ENCODE results near the gene LPCAT4. TPM values are rescaled to one million over a fixed set of nuclear protein-coding genes. Genes with fewer than 3 reads are reported as not detected.

Gene LPCAT4
- polyA plus RNA-seq, 1 of the 3 experiments (the other 2 are of a cell fraction) = 88.4 TPM

DNA sequence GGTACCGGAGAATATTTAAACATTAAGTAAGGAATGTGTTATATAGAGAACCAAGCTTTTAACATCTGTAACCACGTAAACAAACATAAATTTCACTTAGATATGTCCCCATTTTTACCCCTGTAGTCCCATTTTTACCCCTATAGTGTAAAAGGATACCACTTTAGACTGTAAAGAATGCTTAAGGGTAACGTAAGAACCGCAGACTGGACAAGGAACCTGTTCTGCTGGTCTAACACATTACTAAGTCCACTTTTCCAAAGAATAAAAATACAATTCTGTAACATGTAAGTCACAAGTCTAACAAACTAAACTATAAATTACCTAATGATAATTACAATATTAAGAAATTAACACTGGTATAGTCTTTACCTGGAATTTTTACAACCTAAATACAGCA is 32.3 kb downstream of the LPCAT4 start:
- ChIA-PET CTCF (no interaction called here), POLR2A (no interaction called here)
- no peaks in the 10 kb centered on the region for H4K20me1 ChIP-seq (ENCODE audit: insufficient read depth)
- H3F3A ChIP-seq (replicated peaks; ENCODE audit: insufficient read depth) = peaks cover 16% of the 10 kb centered on the region
- H3K9me2 ChIP-seq = no peaks in the 10 kb centered on the region
- no peak for DNase-seq
- H3K4me2 ChIP-seq = peak overlapping the region; percentile 93
- H3K79me2 ChIP-seq (ENCODE audit: insufficient read depth) = peaks cover 38% of the 10 kb centered on the region
- H3K9me3 ChIP-seq = no peaks in the 10 kb centered on the region
- H3K36me3 ChIP-seq (replicated peaks in 1 of 2; ENCODE audit: control insufficient read depth in 1 of 2, insufficient read depth in 2 of 2, low read length in 1 of 2) = peaks cover 10 to 15% of the 10 kb centered on the region in 2 experiments
- 0 out of 4 replicates have a peak overlapping the region, but pooled peaks of 1 of the 2 experiments have one; percentile 34 for H3K27ac ChIP-seq (ENCODE audit: low read depth in 2 of 2, low read length in 1 of 2)
- 93% methylated on average over 4 of the region's 4 CpGs for WGBS (ENCODE audit: low lambda C conversion rate)
- no peaks in the 10 kb centered on the region for H3K27me3 ChIP-seq (ENCODE audit: insufficient read depth)
- H3K4me3 ChIP-seq (ENCODE audit: low read depth in 2 of 2, low read length in 1 of 2) = peak overlapping the region in 1 of 2 experiments; percentile 46; a peak in 1 of 4 replicates
- H3K4me1 ChIP-seq (ENCODE audit: control insufficient read depth in 1 of 2, insufficient read depth in 2 of 2, low read depth in 1 of 2, low read length in 1 of 2) = peaks cover 10 to 27% of the 10 kb centered on the region in 2 experiments; a peak in 3 of 4 replicates
- H3K9ac ChIP-seq = no peak overlapping the region; the same call in 1 of the 2 replicates
- no peak overlapping the region; the same call in 1 of the 2 replicates for H2AFZ ChIP-seq (ENCODE audit: low read depth)
- no peak for TF ChIP-seq RCOR1 (IDR thresholded peaks at IDR 0.05; ENCODE audit: low read length)
- TF ChIP-seq TAF1 (IDR thresholded peaks at IDR 0.05; ENCODE audit: borderline replicate concordance, low read depth, low read length) = no peak
- TF ChIP-seq, protein P1, sequence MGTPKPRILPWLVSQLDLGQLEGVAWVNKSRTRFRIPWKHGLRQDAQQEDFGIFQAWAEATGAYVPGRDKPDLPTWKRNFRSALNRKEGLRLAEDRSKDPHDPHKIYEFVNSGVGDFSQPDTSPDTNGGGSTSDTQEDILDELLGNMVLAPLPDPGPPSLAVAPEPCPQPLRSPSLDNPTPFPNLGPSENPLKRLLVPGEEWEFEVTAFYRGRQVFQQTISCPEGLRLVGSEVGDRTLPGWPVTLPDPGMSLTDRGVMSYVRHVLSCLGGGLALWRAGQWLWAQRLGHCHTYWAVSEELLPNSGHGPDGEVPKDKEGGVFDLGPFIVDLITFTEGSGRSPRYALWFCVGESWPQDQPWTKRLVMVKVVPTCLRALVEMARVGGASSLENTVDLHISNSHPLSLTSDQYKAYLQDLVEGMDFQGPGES (IDR thresholded peaks at IDR 0.05; ENCODE audit: low read depth, low read length) = no peak
- TF ChIP-seq, protein P2, sequence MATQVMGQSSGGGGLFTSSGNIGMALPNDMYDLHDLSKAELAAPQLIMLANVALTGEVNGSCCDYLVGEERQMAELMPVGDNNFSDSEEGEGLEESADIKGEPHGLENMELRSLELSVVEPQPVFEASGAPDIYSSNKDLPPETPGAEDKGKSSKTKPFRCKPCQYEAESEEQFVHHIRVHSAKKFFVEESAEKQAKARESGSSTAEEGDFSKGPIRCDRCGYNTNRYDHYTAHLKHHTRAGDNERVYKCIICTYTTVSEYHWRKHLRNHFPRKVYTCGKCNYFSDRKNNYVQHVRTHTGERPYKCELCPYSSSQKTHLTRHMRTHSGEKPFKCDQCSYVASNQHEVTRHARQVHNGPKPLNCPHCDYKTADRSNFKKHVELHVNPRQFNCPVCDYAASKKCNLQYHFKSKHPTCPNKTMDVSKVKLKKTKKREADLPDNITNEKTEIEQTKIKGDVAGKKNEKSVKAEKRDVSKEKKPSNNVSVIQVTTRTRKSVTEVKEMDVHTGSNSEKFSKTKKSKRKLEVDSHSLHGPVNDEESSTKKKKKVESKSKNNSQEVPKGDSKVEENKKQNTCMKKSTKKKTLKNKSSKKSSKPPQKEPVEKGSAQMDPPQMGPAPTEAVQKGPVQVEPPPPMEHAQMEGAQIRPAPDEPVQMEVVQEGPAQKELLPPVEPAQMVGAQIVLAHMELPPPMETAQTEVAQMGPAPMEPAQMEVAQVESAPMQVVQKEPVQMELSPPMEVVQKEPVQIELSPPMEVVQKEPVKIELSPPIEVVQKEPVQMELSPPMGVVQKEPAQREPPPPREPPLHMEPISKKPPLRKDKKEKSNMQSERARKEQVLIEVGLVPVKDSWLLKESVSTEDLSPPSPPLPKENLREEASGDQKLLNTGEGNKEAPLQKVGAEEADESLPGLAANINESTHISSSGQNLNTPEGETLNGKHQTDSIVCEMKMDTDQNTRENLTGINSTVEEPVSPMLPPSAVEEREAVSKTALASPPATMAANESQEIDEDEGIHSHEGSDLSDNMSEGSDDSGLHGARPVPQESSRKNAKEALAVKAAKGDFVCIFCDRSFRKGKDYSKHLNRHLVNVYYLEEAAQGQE (IDR thresholded peaks at IDR 0.05; ENCODE audit: low read depth, low read length) = no peak
- TF ChIP-seq RXRA (IDR thresholded peaks at IDR 0.05; ENCODE audit: borderline replicate concordance, low read depth) = no peak
- no peak for TF ChIP-seq TEAD4 (IDR thresholded peaks at IDR 0.05; ENCODE audit: borderline replicate concordance, insufficient read depth)

DNA sequence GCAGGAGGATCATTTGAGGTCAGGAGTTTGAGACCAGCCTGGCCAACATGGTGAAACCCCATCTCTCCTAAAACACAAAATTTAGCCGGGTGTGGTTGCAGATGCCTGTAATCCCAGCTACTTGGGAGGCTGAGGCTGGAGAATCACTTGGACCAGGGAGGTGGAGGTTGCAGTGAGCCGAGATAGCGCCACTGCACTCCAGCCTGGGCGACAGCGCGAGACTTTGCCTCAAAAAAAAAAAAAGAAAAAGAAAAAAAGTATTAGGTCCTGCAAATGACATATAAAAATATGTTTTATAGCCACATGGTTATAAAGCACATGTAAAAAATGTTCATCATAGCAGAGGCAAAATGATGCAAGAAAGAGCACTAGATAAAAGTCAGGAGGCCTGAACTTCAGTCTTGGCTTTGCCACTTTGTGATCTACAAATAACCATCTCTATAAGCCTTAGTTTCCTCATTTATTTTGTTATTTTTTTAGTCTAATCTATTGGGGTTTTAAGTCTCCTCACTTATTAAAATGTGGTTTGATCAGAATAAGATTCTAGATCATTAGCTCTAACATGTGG is 34.4 kb downstream of the LPCAT4 start:
- Histone ChIP-seq H3K27me3 (ENCODE audit: insufficient read depth) (no peaks in the 10 kb centered on the region), H3K9ac (no peak overlapping the region), H4K20me1 (ENCODE audit: insufficient read depth) (no peaks in the 10 kb centered on the region), H3K36me3 (replicated peaks in 1 of 2; ENCODE audit: control insufficient read depth in 1 of 2, insufficient read depth in 2 of 2, low read length in 1 of 2) (no peaks in the 10 kb centered on the region), H3K9me2 (no peaks in the 10 kb centered on the region), H3K9me3 (no peaks in the 10 kb centered on the region), H3K4me1 (ENCODE audit: control insufficient read depth in 1 of 2, insufficient read depth in 2 of 2, low read depth in 1 of 2, low read length in 1 of 2) (peaks cover 10 to 22% of the 10 kb centered on the region in 2 experiments; a peak in 3 of 4 replicates), H3K4me2 (no peak overlapping the region), H3K4me3 (ENCODE audit: low read depth in 2 of 2, low read length in 1 of 2) (no peak overlapping the region), H3K79me2 (ENCODE audit: insufficient read depth) (peaks cover 30% of the 10 kb centered on the region), H3K27ac (ENCODE audit: low read depth in 2 of 2, low read length in 1 of 2) (no peak overlapping the region), H2AFZ (ENCODE audit: low read depth) (no peak overlapping the region), H3F3A (replicated peaks; ENCODE audit: insufficient read depth) (no peaks in the 10 kb centered on the region)
- DNase-seq = no peak
- 88% methylated on average over 6 of the region's 6 CpGs for WGBS (ENCODE audit: low lambda C conversion rate)
- ChIA-PET POLR2A (no interaction called here), CTCF (interaction anchor here (1.1 kb wide), 1 partner anchor 10 kb away, joined by 5 read pairs; the partner anchor contains the start of genes NOP10 and NUTM1)
- TF ChIP-seq EZH2phosphoT487 (IDR thresholded peaks at IDR 0.05; ENCODE audit: borderline replicate concordance, low read depth) (no peak), YY1 (IDR thresholded peaks at IDR 0.05; ENCODE audit: low read depth) (no peak), GABPA (IDR thresholded peaks at IDR 0.05; ENCODE audit: low read depth) (no peak), EP300 (IDR thresholded peaks at IDR 0.05; ENCODE audit: borderline replicate concordance in 1 of 2, low read depth in 1 of 2, low read length in 1 of 2) (no peak), FOXJ3 (CRISPR knock-in tag; IDR thresholded peaks at IDR 0.05) (no peak), TCF12 (IDR thresholded peaks at IDR 0.05) (no peak), CHD2 (IDR thresholded peaks at IDR 0.05; ENCODE audit: low read length, partially characterized antibody) (no peak), JUND (IDR thresholded peaks at IDR 0.05) (no peak), FOXM1 (IDR thresholded peaks at IDR 0.05; ENCODE audit: low read depth) (no peak), TAF1 (IDR thresholded peaks at IDR 0.05; ENCODE audit: borderline replicate concordance, low read depth, low read length) (no peak), RAD21 (IDR thresholded peaks at IDR 0.05; ENCODE audit: low read length) (no peak), TEAD4 (IDR thresholded peaks at IDR 0.05; ENCODE audit: borderline replicate concordance, insufficient read depth) (no peak)
- TF ChIP-seq, protein P3, sequence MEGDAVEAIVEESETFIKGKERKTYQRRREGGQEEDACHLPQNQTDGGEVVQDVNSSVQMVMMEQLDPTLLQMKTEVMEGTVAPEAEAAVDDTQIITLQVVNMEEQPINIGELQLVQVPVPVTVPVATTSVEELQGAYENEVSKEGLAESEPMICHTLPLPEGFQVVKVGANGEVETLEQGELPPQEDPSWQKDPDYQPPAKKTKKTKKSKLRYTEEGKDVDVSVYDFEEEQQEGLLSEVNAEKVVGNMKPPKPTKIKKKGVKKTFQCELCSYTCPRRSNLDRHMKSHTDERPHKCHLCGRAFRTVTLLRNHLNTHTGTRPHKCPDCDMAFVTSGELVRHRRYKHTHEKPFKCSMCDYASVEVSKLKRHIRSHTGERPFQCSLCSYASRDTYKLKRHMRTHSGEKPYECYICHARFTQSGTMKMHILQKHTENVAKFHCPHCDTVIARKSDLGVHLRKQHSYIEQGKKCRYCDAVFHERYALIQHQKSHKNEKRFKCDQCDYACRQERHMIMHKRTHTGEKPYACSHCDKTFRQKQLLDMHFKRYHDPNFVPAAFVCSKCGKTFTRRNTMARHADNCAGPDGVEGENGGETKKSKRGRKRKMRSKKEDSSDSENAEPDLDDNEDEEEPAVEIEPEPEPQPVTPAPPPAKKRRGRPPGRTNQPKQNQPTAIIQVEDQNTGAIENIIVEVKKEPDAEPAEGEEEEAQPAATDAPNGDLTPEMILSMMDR (IDR thresholded peaks at IDR 0.05) = no peak
- TF ChIP-seq, protein P1 (IDR thresholded peaks at IDR 0.05; ENCODE audit: low read depth, low read length) = no peak
- TF ChIP-seq, protein P4, sequence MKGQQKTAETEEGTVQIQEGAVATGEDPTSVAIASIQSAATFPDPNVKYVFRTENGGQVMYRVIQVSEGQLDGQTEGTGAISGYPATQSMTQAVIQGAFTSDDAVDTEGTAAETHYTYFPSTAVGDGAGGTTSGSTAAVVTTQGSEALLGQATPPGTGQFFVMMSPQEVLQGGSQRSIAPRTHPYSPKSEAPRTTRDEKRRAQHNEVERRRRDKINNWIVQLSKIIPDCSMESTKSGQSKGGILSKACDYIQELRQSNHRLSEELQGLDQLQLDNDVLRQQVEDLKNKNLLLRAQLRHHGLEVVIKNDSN (IDR thresholded peaks at IDR 0.05; ENCODE audit: borderline replicate concordance, low read depth) = no peak

Data from SK-N-SH (cell line).